Measurements from ENCODE around the gene KCNIP1. TPM values are rescaled to one million over a fixed set of nuclear protein-coding genes. Genes with fewer than 3 reads are reported as not detected.

The KCNIP1 gene
- total and polyA plus RNA-seq, 8 donors, result 0.35 to 4.9 (median 2.5) TPM

DNA sequence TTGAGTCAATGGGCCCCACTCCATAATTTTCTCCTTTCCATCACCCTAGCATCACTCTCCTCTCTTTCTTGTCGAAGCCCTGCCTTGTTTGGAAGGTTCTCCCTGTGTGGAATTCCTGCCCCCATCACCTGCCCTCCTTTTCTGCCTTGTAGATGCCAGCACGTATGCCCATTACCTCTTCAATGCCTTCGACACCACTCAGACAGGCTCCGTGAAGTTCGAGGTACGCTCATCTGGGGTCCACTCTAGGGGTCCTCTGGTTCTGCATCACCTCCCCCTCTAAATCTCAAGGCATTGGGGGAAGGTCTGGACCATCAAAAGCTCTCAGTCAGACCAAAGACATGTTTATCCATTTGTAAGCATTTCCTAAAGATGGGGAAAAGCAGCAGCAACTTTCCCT, 217.9 kb downstream of the KCNIP1 start:
- no peaks in the 10 kb centered on the region for H3K4me1 ChIP-seq
- no peak overlapping the region for H3K27ac ChIP-seq
- H3K36me3 ChIP-seq, result no peaks in the 10 kb centered on the region
- no peak overlapping the region for H3K4me3 ChIP-seq
- DNase-seq (no peak), ATAC-seq (no peak)
- intact Hi-C loops (cut with DNase I), result no loop called here
- H3K27me3 ChIP-seq, result peaks cover 8 to 9% of the 10 kb centered on the region in 2 donors
- TF ChIP-seq, protein P1, sequence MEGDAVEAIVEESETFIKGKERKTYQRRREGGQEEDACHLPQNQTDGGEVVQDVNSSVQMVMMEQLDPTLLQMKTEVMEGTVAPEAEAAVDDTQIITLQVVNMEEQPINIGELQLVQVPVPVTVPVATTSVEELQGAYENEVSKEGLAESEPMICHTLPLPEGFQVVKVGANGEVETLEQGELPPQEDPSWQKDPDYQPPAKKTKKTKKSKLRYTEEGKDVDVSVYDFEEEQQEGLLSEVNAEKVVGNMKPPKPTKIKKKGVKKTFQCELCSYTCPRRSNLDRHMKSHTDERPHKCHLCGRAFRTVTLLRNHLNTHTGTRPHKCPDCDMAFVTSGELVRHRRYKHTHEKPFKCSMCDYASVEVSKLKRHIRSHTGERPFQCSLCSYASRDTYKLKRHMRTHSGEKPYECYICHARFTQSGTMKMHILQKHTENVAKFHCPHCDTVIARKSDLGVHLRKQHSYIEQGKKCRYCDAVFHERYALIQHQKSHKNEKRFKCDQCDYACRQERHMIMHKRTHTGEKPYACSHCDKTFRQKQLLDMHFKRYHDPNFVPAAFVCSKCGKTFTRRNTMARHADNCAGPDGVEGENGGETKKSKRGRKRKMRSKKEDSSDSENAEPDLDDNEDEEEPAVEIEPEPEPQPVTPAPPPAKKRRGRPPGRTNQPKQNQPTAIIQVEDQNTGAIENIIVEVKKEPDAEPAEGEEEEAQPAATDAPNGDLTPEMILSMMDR (IDR thresholded peaks at IDR 0.05), result no peak
- no peaks in the 10 kb centered on the region for H3K9me3 ChIP-seq

DNA sequence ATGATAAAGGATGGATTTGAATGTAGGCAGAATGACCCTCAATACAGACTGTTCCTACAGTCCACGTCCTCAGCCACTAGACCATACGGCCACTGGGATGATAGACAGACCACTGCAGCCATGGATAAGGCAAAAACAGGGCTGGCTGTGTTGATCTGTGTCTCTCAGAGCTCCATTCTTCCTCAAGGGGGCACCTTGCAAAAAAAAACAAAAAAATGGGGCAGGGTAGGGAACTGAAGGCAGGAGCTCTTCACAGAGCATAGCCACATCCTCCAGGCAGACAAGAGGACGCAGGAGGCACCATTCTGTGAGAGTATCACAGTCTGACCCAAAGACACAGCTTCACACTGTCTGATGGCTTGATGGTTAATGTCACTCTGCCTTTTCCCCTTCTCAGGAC, 218.5 kb downstream of the KCNIP1 start:
- peaks cover 7 to 14% of the 10 kb centered on the region in 2 donors for H3K27me3 ChIP-seq
- no peak overlapping the region for H3K4me3 ChIP-seq
- H3K36me3 ChIP-seq, result no peaks in the 10 kb centered on the region
- no peaks in the 10 kb centered on the region for H3K9me3 ChIP-seq
- TF ChIP-seq, protein P1 (IDR thresholded peaks at IDR 0.05), result no peak
- H3K4me1 ChIP-seq, result no peaks in the 10 kb centered on the region
- intact Hi-C loops (cut with DNase I), result no loop called here
- DNase-seq (no peak), ATAC-seq (no peak)
- no peak overlapping the region for H3K27ac ChIP-seq

DNA sequence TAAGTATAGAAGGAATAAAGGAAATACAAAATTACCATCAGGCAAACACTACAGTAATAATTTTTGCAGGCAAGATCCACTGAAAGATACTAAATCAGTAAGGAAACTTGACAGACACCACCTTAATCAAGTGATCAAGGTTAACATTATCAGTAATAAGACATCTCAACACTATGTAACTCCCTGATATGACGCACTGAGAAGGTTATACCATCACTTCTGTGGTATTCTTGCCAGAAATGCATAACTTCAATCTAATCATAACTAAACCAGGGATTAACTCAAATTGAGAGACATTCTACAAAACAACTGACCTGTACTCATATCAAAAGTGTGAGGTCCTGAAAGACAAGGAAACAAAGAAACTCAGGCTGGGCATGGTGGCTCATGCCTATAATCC, 227.2 kb downstream of the KCNIP1 start:
- Histone ChIP-seq H3K9me3 (peaks cover 0 to 15% of the 10 kb centered on the region in 2 donors), H3K4me1 (no peaks in the 10 kb centered on the region), H3K4me3 (no peak overlapping the region), H3K27me3 (peaks cover 0 to 17% of the 10 kb centered on the region in 2 donors), H3K36me3 (no peaks in the 10 kb centered on the region), H3K27ac (no peak overlapping the region)
- intact Hi-C loops (cut with DNase I), result no loop called here
- TF ChIP-seq, protein P1 (IDR thresholded peaks at IDR 0.05), result no peak
- ATAC-seq, result no peak
- no peak for DNase-seq

DNA sequence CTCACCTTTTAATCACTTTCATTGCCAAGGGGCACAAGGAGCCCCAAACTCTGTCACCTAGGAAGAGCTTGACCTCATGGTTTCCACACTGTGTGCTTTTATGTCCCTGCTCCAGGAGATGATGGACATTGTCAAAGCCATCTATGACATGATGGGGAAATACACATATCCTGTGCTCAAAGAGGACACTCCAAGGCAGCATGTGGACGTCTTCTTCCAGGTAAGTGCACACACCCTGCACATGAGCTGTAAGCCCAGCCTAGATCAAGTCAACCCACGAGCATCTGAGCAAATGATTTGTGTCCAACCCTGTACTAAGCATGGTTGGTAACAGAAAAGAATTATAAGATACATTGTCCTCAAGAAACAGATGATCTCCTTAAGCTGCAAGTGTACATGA, 228.9 kb downstream of the KCNIP1 start:
- no peaks in the 10 kb centered on the region for H3K4me1 ChIP-seq
- intact Hi-C loops (cut with DNase I), result no loop called here
- TF ChIP-seq, protein P1 (IDR thresholded peaks at IDR 0.05), result no peak
- peaks cover 0 to 5% of the 10 kb centered on the region in 2 donors for H3K27me3 ChIP-seq
- H3K27ac ChIP-seq, result no peak overlapping the region
- H3K4me3 ChIP-seq, result no peak overlapping the region
- peaks cover 0 to 16% of the 10 kb centered on the region in 2 donors for H3K9me3 ChIP-seq
- ATAC-seq (no peak), DNase-seq (no peak)
- H3K36me3 ChIP-seq, result no peaks in the 10 kb centered on the region

DNA sequence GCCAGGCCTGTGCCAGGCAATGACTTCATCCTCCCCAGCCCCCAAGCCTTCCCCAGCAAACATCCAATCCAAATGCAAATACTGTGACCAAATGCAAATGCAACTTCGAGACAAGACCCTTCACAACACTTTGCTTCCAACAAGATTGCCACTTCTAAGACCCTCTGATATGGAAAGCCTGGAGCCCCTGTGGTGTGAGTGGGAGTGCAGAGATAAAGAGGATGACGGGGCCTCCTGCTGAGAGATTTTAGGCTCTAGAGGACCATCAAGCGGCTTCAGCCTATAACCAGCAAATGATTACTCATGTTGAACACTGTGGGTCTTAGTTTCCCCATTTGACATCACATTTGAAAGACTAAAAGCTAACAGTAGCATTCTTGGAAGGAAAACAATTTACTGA, 233.1 kb downstream of the KCNIP1 start:
- no peaks in the 10 kb centered on the region for H3K4me1 ChIP-seq
- DNase-seq (no peak), ATAC-seq (no peak)
- no peak overlapping the region for H3K4me3 ChIP-seq
- no peaks in the 10 kb centered on the region for H3K27me3 ChIP-seq
- TF ChIP-seq, protein P1 (IDR thresholded peaks at IDR 0.05), result no peak
- H3K9me3 ChIP-seq, result peaks cover 0 to 16% of the 10 kb centered on the region in 2 donors
- no peak overlapping the region for H3K27ac ChIP-seq
- intact Hi-C loops (cut with DNase I), result no loop called here
- H3K36me3 ChIP-seq, result no peaks in the 10 kb centered on the region

All from left lung (tissue), 10 donors.